HEK293 (cell line): Measurements from ENCODE around the gene TAS1R1.
A peak's percentile ranks its signal among the peaks of the same experiment; 100 is the strongest.

ENCODE experiments used
- CTCF ChIA-PET: fragments of 350-600 bp; formaldehyde crosslinking; extraction: SDS; loops from one replicate; lab custom pipeline; 2021; ENCODE audit warnings: antibody characterized with exemption; lab: Yijun Ruan, JAX
- POLR2A ChIA-PET: fragments of 300-600 bp; formaldehyde crosslinking; extraction: SDS; loops from one replicate; lab custom pipeline; 2020; ENCODE audit warnings: antibody characterized with exemption, inconsistent platforms; lab: Yijun Ruan, JAX
- H3K27ac ChIP-seq: fragments of 200-500 bp; sonication (Bioruptor generic); 2 replicates; pipeline ENCODE4 v1.5.1; 2014; ENCODE audit warnings: low read depth, low read length, control low read depth, inconsistent platforms; ENCODE audit errors: extremely low read depth
- H3K36me3 ChIP-seq, 2 experiments: fragments of 200-500 bp in 1 of 2; sonication (Bioruptor generic) in 1 of 2; 1 replicate in 1 of 2; 2 replicates in 1 of 2; pipeline ENCODE4 v1.5.1; 2014 to 2017; ENCODE audit warnings: inconsistent platforms in 2 of 2, low read length in 2 of 2; ENCODE audit not compliant: control insufficient read depth in 2 of 2, insufficient read depth in 1 of 2
- H3K4me1 ChIP-seq: fragments of 200-500 bp; sonication (Bioruptor generic); 2 replicates; pipeline ENCODE4 v1.5.1; 2014; ENCODE audit warnings: mild to moderate bottlenecking, low read length, inconsistent platforms; ENCODE audit not compliant: control insufficient read depth, insufficient read depth
- H3K4me3 ChIP-seq: 2 replicates; pipeline ENCODE4 v1.5.1; 2011; ENCODE audit warnings: low read depth, mild to moderate bottlenecking, control low read depth, low read length, moderate library complexity
- H3K9me3 ChIP-seq: fragments of 200-500 bp; sonication (Bioruptor generic); 2 replicates; pipeline ENCODE4 v1.5.1; 2014; ENCODE audit warnings: low read depth, low read length, inconsistent platforms; ENCODE audit not compliant: control insufficient read depth, insufficient read depth
- BCL11B ChIP-seq: fragments of 450-650 bp; formaldehyde crosslinking; IDR thresholded peaks from 2 replicates; pipeline ENCODE4 v1.5.1; 2016; ENCODE audit warnings: low read depth, missing biosample characterization, missing genetic modification characterization
- GLIS1 ChIP-seq: fragments of 450-650 bp; formaldehyde crosslinking; IDR thresholded peaks from 2 replicates; pipeline ENCODE4 v1.5.1; 2016; ENCODE audit warnings: missing biosample characterization, missing genetic modification characterization
- HIC1 ChIP-seq: fragments of 450-650 bp; formaldehyde crosslinking; IDR thresholded peaks from 2 replicates; pipeline ENCODE4 v1.5.1; 2016; ENCODE audit warnings: missing biosample characterization, missing genetic modification characterization
- HOXA7 ChIP-seq: sonication (generic); formaldehyde crosslinking; IDR thresholded peaks from 2 replicates; pipeline ENCODE4 v1.8.1; 2022; ENCODE audit warnings: missing genetic modification reagents, borderline replicate concordance
- IKZF3 ChIP-seq: fragments of 450-650 bp; IDR thresholded peaks from 2 replicates; pipeline ENCODE4 v1.5.0; 2018; ENCODE audit warnings: missing biosample characterization, mild to moderate bottlenecking, missing genetic modification characterization, moderate library complexity
- KLF16 ChIP-seq: fragments of 450-650 bp; formaldehyde crosslinking; IDR thresholded peaks from 2 replicates; pipeline ENCODE4 v1.5.1; 2017; ENCODE audit warnings: missing biosample characterization, missing genetic modification characterization
- SALL2 ChIP-seq: fragments of 450-650 bp; formaldehyde crosslinking; IDR thresholded peaks from 2 replicates; pipeline ENCODE4 v1.5.0; 2017; ENCODE audit warnings: missing biosample characterization, mild to moderate bottlenecking, missing genetic modification characterization, borderline replicate concordance
- SETDB1 ChIP-seq: IDR thresholded peaks from one replicate; pipeline ENCODE4 v1.6.1; 2017; ENCODE audit warnings: mild to moderate bottlenecking, low read length, moderate library complexity, mixed read lengths; ENCODE audit not compliant: insufficient read length
- ZIC2 ChIP-seq: fragments of 450-650 bp; formaldehyde crosslinking; IDR thresholded peaks from 2 replicates; pipeline ENCODE4 v1.5.1; 2016; ENCODE audit warnings: missing biosample characterization, missing genetic modification characterization
- ZNF121 ChIP-seq: fragments of 450-650 bp; formaldehyde crosslinking; IDR thresholded peaks from 2 replicates; pipeline ENCODE4 v1.5.1; 2016; ENCODE audit warnings: missing biosample characterization, missing genetic modification characterization
- ZNF132 ChIP-seq: fragments of 450-650 bp; formaldehyde crosslinking; IDR thresholded peaks from 2 replicates; pipeline ENCODE4 v1.5.1; 2017; ENCODE audit warnings: missing biosample characterization, missing genetic modification characterization, borderline replicate concordance
- ZNF155 ChIP-seq: fragments of 450-650 bp; formaldehyde crosslinking; IDR thresholded peaks from 2 replicates; pipeline ENCODE4 v1.5.1; 2016; ENCODE audit warnings: missing biosample characterization, missing genetic modification characterization
- ZNF184 ChIP-seq: fragments of 450-650 bp; IDR thresholded peaks from 2 replicates; pipeline ENCODE4 v1.5.1; 2018; ENCODE audit warnings: missing biosample characterization, mild to moderate bottlenecking, missing genetic modification characterization
- ZNF341 ChIP-seq: fragments of 450-650 bp; formaldehyde crosslinking; IDR thresholded peaks from 2 replicates; pipeline ENCODE4; 2016; ENCODE audit warnings: low read depth, missing biosample characterization, missing genetic modification characterization
- ZNF398 ChIP-seq: fragments of 450-650 bp; formaldehyde crosslinking; IDR thresholded peaks from 2 replicates; pipeline ENCODE4 v1.5.1; 2017; ENCODE audit warnings: missing biosample characterization, missing genetic modification characterization
- ZNF404 ChIP-seq: fragments of 450-650 bp; formaldehyde crosslinking; IDR thresholded peaks from 2 replicates; pipeline ENCODE4 v1.5.1; 2017; ENCODE audit warnings: missing biosample characterization, missing genetic modification characterization
- ZNF501 ChIP-seq: fragments of 450-650 bp; formaldehyde crosslinking; IDR thresholded peaks from 2 replicates; pipeline ENCODE4 v1.5.1; 2016; ENCODE audit warnings: missing biosample characterization, missing genetic modification characterization
- ZNF530 ChIP-seq: fragments of 450-650 bp; formaldehyde crosslinking; IDR thresholded peaks from 2 replicates; pipeline ENCODE4 v1.5.1; 2016; ENCODE audit warnings: low read depth, missing biosample characterization, missing genetic modification characterization
- ZNF571 ChIP-seq: fragments of 450-650 bp; formaldehyde crosslinking; IDR thresholded peaks from 2 replicates; pipeline ENCODE4 v1.5.0; 2017; ENCODE audit warnings: missing biosample characterization, missing genetic modification characterization
- ZNF645 ChIP-seq: fragments of 450-650 bp; formaldehyde crosslinking; IDR thresholded peaks from 2 replicates; pipeline ENCODE4; 2016; ENCODE audit warnings: missing biosample characterization, missing genetic modification characterization
- ZNF707 ChIP-seq: fragments of 450-650 bp; formaldehyde crosslinking; IDR thresholded peaks from 2 replicates; pipeline ENCODE4 v1.5.1; 2016; ENCODE audit warnings: missing biosample characterization, missing genetic modification characterization
- ZSCAN18 ChIP-seq: fragments of 450-650 bp; formaldehyde crosslinking; IDR thresholded peaks from 2 replicates; pipeline ENCODE4 v1.5.1; 2016; ENCODE audit warnings: missing biosample characterization, missing genetic modification characterization
- ZSCAN5A ChIP-seq: fragments of 450-650 bp; formaldehyde crosslinking; IDR thresholded peaks from 2 replicates; pipeline ENCODE4 v1.5.1; 2016; ENCODE audit warnings: missing biosample characterization, missing genetic modification characterization

The TAS1R1 gene

GRCh38 chr1:6592441-6592840 is 37.3 kb downstream of the TAS1R1 start:
- no peaks in the 10 kb centered on the region for H3K4me1 ChIP-seq
- no peak overlapping the region for H3K27ac ChIP-seq
- H3K36me3 ChIP-seq, result peaks cover 3 to 100% of the 10 kb centered on the region in 2 experiments; a peak in 2 of 3 replicates
- TF ChIP-seq ZNF398, result no peak
- peak; percentile 63 for TF ChIP-seq GLIS1 (tag by site-specific recombination)
- peak; percentile 69 for TF ChIP-seq ZIC2 (tag by site-specific recombination)
- POLR2A ChIA-PET, result interaction anchor here (0.9 to 2.3 kb wide), 3 partner anchors 9 to 13 kb away, joined by 3 to 12 read pairs (median 4); partner anchors contain the start of gene ZBTB48
- CTCF ChIA-PET, result interaction anchor here (1.8 kb wide), 1 partner anchor 38 kb away, joined by 7 read pairs; the partner anchor contains the start of gene TAS1R1
- H3K4me3 ChIP-seq, result no peak overlapping the region
- no peaks in the 10 kb centered on the region for H3K9me3 ChIP-seq

GRCh38 chr1:6592865-6593593 is 37.9 kb downstream of the TAS1R1 start:
- Histone ChIP-seq H3K4me1 (no peaks in the 10 kb centered on the region), H3K4me3 (no peak overlapping the region), H3K27ac (no peak overlapping the region), H3K36me3 (peaks cover 3 to 100% of the 10 kb centered on the region in 2 experiments; a peak in 2 of 3 replicates), H3K9me3 (no peaks in the 10 kb centered on the region)
- CTCF ChIA-PET, result no interaction called here
- no peak for TF ChIP-seq SALL2 (tag by site-specific recombination)
- no peak for TF ChIP-seq ZSCAN5A
- TF ChIP-seq HIC1 (tag by site-specific recombination), result 0 out of 2 replicates have a peak, but pooled peaks have one; percentile 25
- POLR2A ChIA-PET, result interaction anchor here (0.9 to 1.5 kb wide), 2 partner anchors 8 to 13 kb away, joined by 3 to 4 read pairs; partner anchors contain the start of gene ZBTB48

GRCh38 chr1:6593810-6594209 is 38.7 kb downstream of the TAS1R1 start:
- H3K9me3 ChIP-seq, result no peaks in the 10 kb centered on the region
- TF ChIP-seq ZNF404 (tag by site-specific recombination) (no peak), ZNF341 (tag by site-specific recombination) (no peak), IKZF3 (tag by site-specific recombination) (no peak), ZNF707 (tag by site-specific recombination) (no peak), ZNF571 (tag by site-specific recombination) (no peak), HOXA7 (CRISPR knock-in tag) (no peak), ZNF155 (tag by site-specific recombination) (no peak), ZNF501 (tag by site-specific recombination) (no peak), ZSCAN18 (no peak), ZNF530 (tag by site-specific recombination) (no peak), SETDB1 (no peak), ZNF184 (no peak), ZNF645 (tag by site-specific recombination) (no peak), ZNF132 (tag by site-specific recombination) (no peak), ZNF121 (tag by site-specific recombination) (no peak), BCL11B (tag by site-specific recombination) (no peak), KLF16 (tag by site-specific recombination) (no peak)
- no peaks in the 10 kb centered on the region for H3K4me1 ChIP-seq
- H3K27ac ChIP-seq, result no peak overlapping the region
- H3K36me3 ChIP-seq, result peaks cover 3 to 99% of the 10 kb centered on the region in 2 experiments; a peak in 2 of 3 replicates
- ChIA-PET CTCF (no interaction called here), POLR2A (interaction anchor here (0.9 to 1.1 kb wide), 2 partner anchors 8 to 14 kb away, joined by 4 read pairs; partner anchors contain the start of gene ZBTB48)
- no peak overlapping the region for H3K4me3 ChIP-seq
